Endothelial cell of umbilical vein (primary cell): ENCODE results near the gene MGAT5. TPM values are rescaled to one million over a fixed set of nuclear protein-coding genes. Genes with fewer than 3 reads are reported as not detected.

Experiments
- BruUV-seq: library from RNA; stranded (reverse); fragments of 400-500 nt; replicated peaks from 2 replicates; lab custom pipeline; 2021; lab: Mats Ljungman, UMichigan
- CTCF ChIA-PET: fragments of 300-600, 350-600 bp; sonication (Branson Sonifier 250); formaldehyde crosslinking; loops from one replicate; lab custom pipeline; 2021; ENCODE audit warnings: antibody characterized with exemption, inconsistent platforms; lab: Charles Lee
- POLR2A ChIA-PET: fragments of 300-600, 350-600 bp; sonication (Branson Sonifier 250); formaldehyde crosslinking; loops from one replicate; lab custom pipeline; 2021; ENCODE audit warnings: antibody characterized with exemption, inconsistent platforms; lab: Charles Lee
- DNase-seq: peaks from one replicate; pipeline ENCODE4 v3.0.0-alpha.2; 2011; ENCODE audit warnings: low read depth, low spot score
- FAIRE-seq: peaks from 2 replicates; lab custom pipeline; 2011; peaks lifted over from hg19 to GRCh38; lab: Jason Lieb, UNC
- H2AFZ ChIP-seq: 2 replicates; pipeline ENCODE4 v1.6.0; 2012; ENCODE audit warnings: low read depth, low read length, control low read depth, inconsistent platforms
- H3K27ac ChIP-seq: 2 replicates; pipeline ENCODE4 v1.5.1; 2011; ENCODE audit warnings: low read depth, mild to moderate bottlenecking, control low read depth, low read length, moderate library complexity; ENCODE audit not compliant: insufficient read depth
- H3K27me3 ChIP-seq, 2 experiments: 2 replicates each; pipeline versions ENCODE4 v1.6.0 to v1.6.1; 2011; ENCODE audit warnings: low read length in 2 of 2, mixed read lengths in 1 of 2; ENCODE audit not compliant: control insufficient read depth in 2 of 2, insufficient read depth in 2 of 2
- H3K36me3 ChIP-seq, 2 experiments: 2 replicates in 1 of 2; 3 replicates in 1 of 2; pipeline ENCODE4 v1.5.1; 2011; ENCODE audit warnings: low read length in 2 of 2, mild to moderate bottlenecking in 1 of 2, moderate library complexity in 1 of 2; ENCODE audit not compliant: control insufficient read depth in 2 of 2, insufficient read depth in 2 of 2; ENCODE audit errors: extremely low read depth in 1 of 2
- H3K4me1 ChIP-seq: 3 replicates; pipeline ENCODE4 v1.5.1; 2011; ENCODE audit warnings: mild to moderate bottlenecking, low read length; ENCODE audit not compliant: control insufficient read depth, insufficient read depth; ENCODE audit errors: extremely low read depth
- H3K4me2 ChIP-seq: 2 replicates; pipeline ENCODE4 v1.6.1; 2011; ENCODE audit warnings: low read length, control low read depth, mixed read lengths; ENCODE audit not compliant: insufficient read depth
- H3K4me3 ChIP-seq, 3 experiments: fragments of 200-600 bp in 1 of 3; sonication (generic), shearing (Covaris generic) in 1 of 3; replicated peaks in 1 of 3; 2 replicates each; pipeline ENCODE4 v1.5.1; 2011 to 2016; ENCODE audit warnings: control low read depth in 3 of 3, low read length in 3 of 3, mild to moderate bottlenecking in 2 of 3, inconsistent platforms in 1 of 3, low read depth in 1 of 3, moderate library complexity in 1 of 3; ENCODE audit not compliant: insufficient read depth in 1 of 3
- H3K79me2 ChIP-seq: 2 replicates; pipeline ENCODE4 v1.6.0; 2012; ENCODE audit warnings: low read length, inconsistent platforms; ENCODE audit not compliant: control insufficient read depth, insufficient read depth
- H3K9ac ChIP-seq: replicated peaks from 2 replicates; pipeline ENCODE3; 2011; ENCODE audit warnings: low read length, control low read depth; ENCODE audit not compliant: insufficient read depth; ENCODE audit errors: extremely low read depth
- H3K9me1 ChIP-seq: replicated peaks from 3 replicates; pipeline ENCODE4 v1.6.0; 2011; ENCODE audit warnings: mild to moderate bottlenecking, low read length; ENCODE audit not compliant: control insufficient read depth, insufficient read depth; ENCODE audit errors: extremely low read depth
- H3K9me3 ChIP-seq: replicated peaks from 2 replicates; pipeline ENCODE4 v1.5.1; 2012; ENCODE audit warnings: low read length, inconsistent platforms; ENCODE audit not compliant: control insufficient read depth, insufficient read depth
- H4K20me1 ChIP-seq: replicated peaks from 2 replicates; pipeline ENCODE3; 2011; ENCODE audit warnings: mild to moderate bottlenecking, low read length; ENCODE audit not compliant: control insufficient read depth, insufficient read depth; ENCODE audit errors: extremely low read depth
- EZH2 ChIP-seq: IDR thresholded peaks from 2 replicates; pipeline ENCODE4 v1.6.1; 2012; ENCODE audit warnings: borderline replicate concordance, low read depth, mild to moderate bottlenecking, moderate library complexity, low read length, inconsistent platforms; ENCODE audit not compliant: severe bottlenecking
- FOS ChIP-seq: IDR thresholded peaks from 2 replicates; pipeline ENCODE4 v1.6.1; 2011; ENCODE audit warnings: mild to moderate bottlenecking, low read length, moderate library complexity, borderline replicate concordance; ENCODE audit not compliant: insufficient read depth
- GATA2 ChIP-seq: IDR thresholded peaks from 2 replicates; pipeline ENCODE4 v1.7.0; 2011; ENCODE audit warnings: low read depth, mild to moderate bottlenecking, moderate library complexity, mixed read lengths, low read length; ENCODE audit not compliant: insufficient read length, insufficient read depth
- JUN ChIP-seq: IDR thresholded peaks from 2 replicates; pipeline ENCODE4 v1.6.1; 2011; ENCODE audit warnings: borderline replicate concordance, low read depth; ENCODE audit not compliant: insufficient read length, insufficient read depth
- MYC ChIP-seq: IDR thresholded peaks from one replicate; pipeline ENCODE4 v1.6.1; 2011; ENCODE audit warnings: mild to moderate bottlenecking, low read depth, low read length
- POLR2A ChIP-seq: IDR thresholded peaks from 2 replicates; pipeline ENCODE4 v1.6.1; 2012; ENCODE audit warnings: low read depth, mild to moderate bottlenecking, control low read depth, low read length
- POLR2AphosphoS5 ChIP-seq: IDR thresholded peaks from 2 replicates; pipeline ENCODE4 v1.6.1; 2012; ENCODE audit warnings: low read depth, mild to moderate bottlenecking, control low read depth, low read length, moderate library complexity; ENCODE audit not compliant: insufficient read depth
- dilution Hi-C: fragments of 300-500 bp; cut with MboI; formaldehyde crosslinking; loops from one replicate; pipeline ENCODE4 v1.15.0; 2019; ENCODE audit warnings: low sequenced_read_pairs; ENCODE audit not compliant: extremely low pct_ligation_motif_present
- intact Hi-C: fragments of 100-400 bp; cut with micrococcal nuclease; formaldehyde crosslinking; loops from one replicate; pipeline ENCODE4 v1.10.0; 2022
- polyA plus RNA-seq, 4 experiments: library from polyadenylated mRNA; depleted of rRNA in 3 of 4; stranded (reverse) in 3 of 4; unstranded in 1 of 4; fragments of >200 nt; gene quantifications; 2 replicates each; pipeline versions ENCODE4 v1.2.1 to v1.2.3, GENCODE V29; 2011 to 2012; ENCODE audit warnings: missing spikeins in 1 of 4
- total RNA-seq: library from RNA; stranded (reverse); gene quantifications from 2 replicates; pipeline ENCODE4 v1.2.3, GENCODE V29; 2021
- TF ChIP-seq, protein P1 (sequence below): IDR thresholded peaks from 2 replicates; pipeline ENCODE4 v1.6.1; 2011; ENCODE audit not compliant: insufficient read depth, insufficient read length
- TF ChIP-seq, protein P2 (sequence below), 2 donors: IDR thresholded peaks; 1 replicate in 1 of 2; 2 replicates in 1 of 2; pipeline ENCODE4 v1.5.1; 2011; ENCODE audit warnings: low read length in 2 of 2, mild to moderate bottlenecking in 2 of 2, moderate library complexity in 2 of 2, control low read depth in 1 of 2, inconsistent platforms in 1 of 2, low read depth in 1 of 2; ENCODE audit not compliant: insufficient read depth in 1 of 2; ENCODE audit errors: extremely low read depth in 1 of 2

The MGAT5 gene
- total and polyA plus RNA-seq, 2 donors (not counting 3 experiments of a cell fraction or from before 2014, with no cell fraction given): 17.7 to 84.1 TPM

DNA sequence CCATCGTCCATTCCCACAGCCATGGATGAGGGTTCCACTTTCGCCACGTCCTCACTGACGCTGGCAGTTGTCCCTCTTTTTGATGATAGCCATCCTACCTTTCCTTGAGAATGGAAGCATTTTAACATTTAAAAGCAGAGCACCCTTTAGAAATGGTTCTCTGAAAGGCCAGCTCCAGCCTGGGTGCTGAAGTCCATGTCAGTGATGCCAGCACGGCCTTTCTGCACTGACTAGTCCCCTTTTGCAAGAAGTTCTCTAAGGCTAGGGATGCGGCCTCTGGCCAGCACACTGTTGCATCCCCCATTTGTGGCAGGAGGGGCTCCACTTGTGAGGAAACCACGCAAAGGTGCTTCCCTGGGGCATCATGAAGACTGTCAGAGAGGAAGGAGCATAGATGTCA, 203.5 kb downstream of the MGAT5 start:
- Histone ChIP-seq H4K20me1 (no peaks in the 10 kb centered on the region), H3K27me3 (no peaks in the 10 kb centered on the region), H3K4me1 (peaks cover 5% of the 10 kb centered on the region), H3K9me3 (no peaks in the 10 kb centered on the region), H3K36me3 (no peaks in the 10 kb centered on the region), H3K27ac (no peak overlapping the region), H2AFZ (no peak overlapping the region), H3K9ac (no peak overlapping the region), H3K4me2 (no peak overlapping the region), H3K79me2 (no peaks in the 10 kb centered on the region), H3K9me1 (no peaks in the 10 kb centered on the region), H3K4me3 (no peak overlapping the region)
- CTCF ChIA-PET: no interaction called here
- FAIRE-seq (no peak), DNase-seq (no peak)
- TF ChIP-seq JUN (no peak), FOS (no peak)
- TF ChIP-seq, protein P1, sequence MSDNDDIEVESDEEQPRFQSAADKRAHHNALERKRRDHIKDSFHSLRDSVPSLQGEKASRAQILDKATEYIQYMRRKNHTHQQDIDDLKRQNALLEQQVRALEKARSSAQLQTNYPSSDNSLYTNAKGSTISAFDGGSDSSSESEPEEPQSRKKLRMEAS: no peak
- intact Hi-C loops (no loop called here), dilution Hi-C loops (no loop called here)
- no TSS peak for BruUV-seq
- POLR2A ChIA-PET: no interaction called here

DNA sequence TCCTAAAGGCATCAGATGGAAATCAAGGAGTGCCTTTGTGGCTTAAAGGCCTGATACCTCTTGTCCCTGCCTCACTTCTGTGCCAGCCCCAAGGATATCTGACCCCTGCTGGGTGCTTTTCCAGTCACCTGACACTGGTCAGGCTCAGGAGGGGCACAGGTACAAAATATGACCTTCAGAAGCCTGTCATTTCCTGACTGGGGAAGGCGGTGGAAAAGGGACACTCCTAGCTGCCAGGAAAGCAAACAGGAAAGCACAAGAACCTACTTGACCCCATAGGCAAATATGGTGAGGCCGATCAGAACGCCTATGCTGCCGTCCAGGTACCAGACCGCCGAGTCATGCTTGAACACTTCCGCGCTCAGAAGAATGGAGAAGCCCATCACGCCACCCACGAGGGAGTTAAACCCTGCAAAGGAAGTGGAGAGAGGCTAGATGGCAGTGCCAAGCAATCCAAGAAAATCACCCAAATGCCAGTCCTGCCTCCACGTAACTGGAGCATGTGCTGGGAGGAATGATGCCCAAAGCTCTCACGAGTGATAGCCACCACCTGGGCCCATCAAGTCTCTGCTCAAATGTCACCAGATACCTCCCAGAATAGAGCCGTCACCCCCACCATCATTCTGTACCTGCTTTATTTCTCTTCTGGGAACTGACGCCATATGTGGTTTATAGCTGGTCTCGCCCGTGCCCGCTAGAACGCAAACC, 204.0 kb downstream of the MGAT5 start:
- DNase-seq (no peak), FAIRE-seq (no peak)

More for the DNA sequence above, 204.0 kb downstream of the MGAT5 start:
- Histone ChIP-seq H3K4me1 (peaks cover 5% of the 10 kb centered on the region), H3K9ac (no peak overlapping the region), H2AFZ (no peak overlapping the region), H3K79me2 (no peaks in the 10 kb centered on the region), H3K9me1 (no peaks in the 10 kb centered on the region), H3K9me3 (no peaks in the 10 kb centered on the region), H3K27ac (no peak overlapping the region), H3K27me3 (no peaks in the 10 kb centered on the region), H3K4me3 (no peak overlapping the region), H3K4me2 (no peak overlapping the region), H3K36me3 (no peaks in the 10 kb centered on the region), H4K20me1 (no peaks in the 10 kb centered on the region)
- ChIA-PET CTCF (interaction anchor here (1.1 to 1.2 kb wide), 2 partner anchors 82 to 573 kb away, joined by 4 read pairs; no protein-coding TSS in a partner anchor), POLR2A (no interaction called here)
- no peak for TF ChIP-seq GATA2
- TF ChIP-seq POLR2AphosphoS5: no peak
- no peak for TF ChIP-seq EZH2
- TF ChIP-seq MYC: no peak
- TF ChIP-seq FOS: no peak
- TF ChIP-seq, protein P1: no peak
- TF ChIP-seq POLR2A: no peak
- TF ChIP-seq JUN: no peak
- TF ChIP-seq, protein P2, sequence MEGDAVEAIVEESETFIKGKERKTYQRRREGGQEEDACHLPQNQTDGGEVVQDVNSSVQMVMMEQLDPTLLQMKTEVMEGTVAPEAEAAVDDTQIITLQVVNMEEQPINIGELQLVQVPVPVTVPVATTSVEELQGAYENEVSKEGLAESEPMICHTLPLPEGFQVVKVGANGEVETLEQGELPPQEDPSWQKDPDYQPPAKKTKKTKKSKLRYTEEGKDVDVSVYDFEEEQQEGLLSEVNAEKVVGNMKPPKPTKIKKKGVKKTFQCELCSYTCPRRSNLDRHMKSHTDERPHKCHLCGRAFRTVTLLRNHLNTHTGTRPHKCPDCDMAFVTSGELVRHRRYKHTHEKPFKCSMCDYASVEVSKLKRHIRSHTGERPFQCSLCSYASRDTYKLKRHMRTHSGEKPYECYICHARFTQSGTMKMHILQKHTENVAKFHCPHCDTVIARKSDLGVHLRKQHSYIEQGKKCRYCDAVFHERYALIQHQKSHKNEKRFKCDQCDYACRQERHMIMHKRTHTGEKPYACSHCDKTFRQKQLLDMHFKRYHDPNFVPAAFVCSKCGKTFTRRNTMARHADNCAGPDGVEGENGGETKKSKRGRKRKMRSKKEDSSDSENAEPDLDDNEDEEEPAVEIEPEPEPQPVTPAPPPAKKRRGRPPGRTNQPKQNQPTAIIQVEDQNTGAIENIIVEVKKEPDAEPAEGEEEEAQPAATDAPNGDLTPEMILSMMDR (IDR thresholded peaks at IDR 0.05; ENCODE audit: extremely low read depth in 1 of 2, insufficient read depth in 1 of 2, low read depth in 1 of 2, low read length in 2 of 2): no peak
- dilution Hi-C loops (no loop called here), intact Hi-C loops (no loop called here)
- no TSS peak for BruUV-seq
